Smooth muscle cell (in vitro differentiated cells): ENCODE measurements around the gene CCDC6. TPM values are rescaled to one million over a fixed set of nuclear protein-coding genes. Genes with fewer than 3 reads are reported as not detected.

Experiments
- DNase-seq: peaks from one replicate; lab custom pipeline; 2025; ENCODE audit not compliant: unreplicated experiment; lab: John Stamatoyannopoulos, UW
- H2AFZ ChIP-seq: fragments of 200-600 bp; sonication (generic); 2 replicates; pipeline ENCODE4 v1.6.0; 2016; ENCODE audit warnings: antibody characterized with exemption, low read depth, mild to moderate bottlenecking
- H3F3A ChIP-seq: fragments of 200-600 bp; sonication (generic); 2 replicates; pipeline ENCODE4 v1.6.0; 2017; ENCODE audit warnings: antibody characterized with exemption, low read depth
- H3K27ac ChIP-seq: fragments of 200-600 bp; sonication (generic); 2 replicates; pipeline ENCODE4 v1.5.1; 2016; ENCODE audit warnings: low read depth, mild to moderate bottlenecking
- H3K27me3 ChIP-seq: fragments of 200-600 bp; sonication (generic); 2 replicates; pipeline ENCODE4 v1.6.1; 2016; ENCODE audit warnings: low read depth, mild to moderate bottlenecking
- H3K36me3 ChIP-seq: fragments of 200-600 bp; sonication (generic); 2 replicates; pipeline ENCODE4 v1.5.1; 2016; ENCODE audit warnings: low read depth
- H3K4me1 ChIP-seq: fragments of 200-600 bp; sonication (generic); 2 replicates; pipeline ENCODE4 v1.5.1; 2016; ENCODE audit warnings: low read depth
- H3K4me2 ChIP-seq: fragments of 200-600 bp; sonication (generic); 2 replicates; pipeline ENCODE4 v1.6.0; 2016; ENCODE audit warnings: mild to moderate bottlenecking
- H3K4me3 ChIP-seq: fragments of 200-600 bp; sonication (generic); 2 replicates; pipeline ENCODE4 v1.5.1; 2016; ENCODE audit warnings: mild to moderate bottlenecking
- H3K79me2 ChIP-seq: fragments of 200-600 bp; sonication (generic); 2 replicates; pipeline ENCODE4 v1.6.0; 2016; ENCODE audit warnings: low read depth, mild to moderate bottlenecking
- H3K9ac ChIP-seq: fragments of 200-600 bp; sonication (generic); 2 replicates; pipeline ENCODE4 v1.6.0; 2016; ENCODE audit warnings: low read depth
- H3K9me3 ChIP-seq: fragments of 200-600 bp; sonication (generic); replicated peaks from 2 replicates; pipeline ENCODE4 v1.5.1; 2016; ENCODE audit warnings: low read depth
- H4K20me1 ChIP-seq: fragments of 200-600 bp; sonication (generic); 2 replicates; pipeline ENCODE4 v1.6.0; 2016; ENCODE audit warnings: low read depth
- WGBS: methylation state at CpG from one replicate; pipeline ENCODE4 v1.1.7; 2016; ENCODE audit warnings: low lambda C conversion rate; 5-methylcytosine and 5-hydroxymethylcytosine counted together
- polyA plus RNA-seq: library from polyadenylated mRNA; unstranded; fragments of >200 nt; fragmentation: Nextera tagmentation; extraction: Ambion mirVana; gene quantifications from 2 replicates; pipeline ENCODE4 v1.2.1, GENCODE V29; 2016
- total RNA-seq: library from RNA; depleted of rRNA; stranded (reverse); fragments of >200 nt; gene quantifications from 2 replicates; pipeline ENCODE4 v1.2.3, GENCODE V29; 2014
- TF ChIP-seq, protein P1 (sequence below): fragments of 200-600 bp; sonication (generic); IDR thresholded peaks from 2 replicates; pipeline ENCODE4 v1.5.1; 2017; ENCODE audit warnings: borderline replicate concordance, mild to moderate bottlenecking, antibody characterized with exemption; ENCODE audit not compliant: insufficient read depth, poor library complexity, severe bottlenecking

CCDC6 gene
- total and polyA plus RNA-seq, 2 experiments from 2014 or later = 15.3 to 36.8 TPM

DNA sequence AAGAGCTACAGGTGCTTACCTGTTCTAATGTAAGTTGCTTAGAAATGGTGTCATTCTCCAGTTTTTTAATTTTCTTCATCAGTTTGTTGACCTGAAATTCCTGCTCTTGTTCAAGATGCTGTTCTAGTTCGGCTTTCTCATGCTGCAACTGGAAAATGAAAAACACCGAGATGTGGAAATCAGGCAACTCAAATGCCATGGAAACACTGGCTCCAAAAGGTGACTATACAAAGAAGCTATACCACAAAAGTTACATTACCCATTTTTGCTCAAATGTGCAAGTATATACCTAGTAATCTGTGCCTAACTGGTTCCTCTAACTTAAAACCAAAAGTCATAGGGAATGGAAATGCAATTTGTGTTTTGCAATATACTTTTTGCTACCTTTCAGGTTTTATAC lies 73.8 kb downstream of the CCDC6 start:
- DNase-seq = no peak
- Histone ChIP-seq H3K9me3 (no peaks in the 10 kb centered on the region), H3K9ac (no peak overlapping the region), H3K36me3 (peaks cover 5% of the 10 kb centered on the region), H4K20me1 (peaks cover 91% of the 10 kb centered on the region), H3K79me2 (peaks cover 12% of the 10 kb centered on the region), H2AFZ (no peak overlapping the region), H3F3A (no peaks in the 10 kb centered on the region), H3K27me3 (no peaks in the 10 kb centered on the region), H3K27ac (no peak overlapping the region), H3K4me2 (no peak overlapping the region), H3K4me1 (peaks cover 3% of the 10 kb centered on the region), H3K4me3 (no peak overlapping the region)
- TF ChIP-seq, protein P1, sequence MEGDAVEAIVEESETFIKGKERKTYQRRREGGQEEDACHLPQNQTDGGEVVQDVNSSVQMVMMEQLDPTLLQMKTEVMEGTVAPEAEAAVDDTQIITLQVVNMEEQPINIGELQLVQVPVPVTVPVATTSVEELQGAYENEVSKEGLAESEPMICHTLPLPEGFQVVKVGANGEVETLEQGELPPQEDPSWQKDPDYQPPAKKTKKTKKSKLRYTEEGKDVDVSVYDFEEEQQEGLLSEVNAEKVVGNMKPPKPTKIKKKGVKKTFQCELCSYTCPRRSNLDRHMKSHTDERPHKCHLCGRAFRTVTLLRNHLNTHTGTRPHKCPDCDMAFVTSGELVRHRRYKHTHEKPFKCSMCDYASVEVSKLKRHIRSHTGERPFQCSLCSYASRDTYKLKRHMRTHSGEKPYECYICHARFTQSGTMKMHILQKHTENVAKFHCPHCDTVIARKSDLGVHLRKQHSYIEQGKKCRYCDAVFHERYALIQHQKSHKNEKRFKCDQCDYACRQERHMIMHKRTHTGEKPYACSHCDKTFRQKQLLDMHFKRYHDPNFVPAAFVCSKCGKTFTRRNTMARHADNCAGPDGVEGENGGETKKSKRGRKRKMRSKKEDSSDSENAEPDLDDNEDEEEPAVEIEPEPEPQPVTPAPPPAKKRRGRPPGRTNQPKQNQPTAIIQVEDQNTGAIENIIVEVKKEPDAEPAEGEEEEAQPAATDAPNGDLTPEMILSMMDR = no peak
- WGBS = 93% methylated on average over 2 of the region's 2 CpGs

DNA sequence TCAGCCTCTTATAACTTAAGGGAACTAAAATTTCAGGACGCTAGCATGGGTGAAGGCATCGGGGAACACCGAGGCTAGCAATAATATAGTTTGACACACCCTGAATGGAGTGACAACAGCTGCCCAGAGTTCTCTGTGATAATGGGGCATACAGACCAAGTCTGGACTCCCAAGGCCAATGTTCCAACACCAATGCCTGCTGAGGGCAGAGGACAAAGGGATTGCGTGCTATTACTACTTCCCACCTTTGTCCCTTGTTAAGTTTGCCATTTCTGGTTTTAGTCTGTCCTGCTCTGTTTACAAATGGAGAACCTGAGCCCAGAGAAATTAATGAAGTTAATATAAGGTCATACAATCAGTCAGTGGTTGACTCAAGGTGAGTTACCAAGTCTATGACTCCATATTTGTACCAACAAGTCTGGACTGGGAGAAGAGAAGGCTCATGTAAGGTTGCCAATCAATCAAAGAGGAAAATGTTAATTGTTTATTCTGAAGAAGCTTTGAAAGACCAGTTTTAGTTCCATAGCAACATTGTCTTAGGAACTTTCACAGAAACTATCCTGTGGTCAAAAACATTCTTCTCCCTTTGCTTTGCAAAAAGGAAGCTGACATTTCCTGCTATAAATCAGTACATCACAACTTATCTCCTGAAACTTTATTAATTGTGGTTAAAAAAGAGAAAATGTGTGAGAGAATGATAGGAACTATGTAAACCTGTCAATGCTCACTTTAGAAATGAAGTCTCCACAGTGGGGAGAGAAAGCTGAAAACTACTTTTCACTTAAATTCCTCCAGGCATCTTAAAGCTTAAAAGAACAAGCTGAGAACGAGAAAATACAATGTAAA lies 74.5 kb downstream of the CCDC6 start:
- no peaks in the 10 kb centered on the region for H3F3A ChIP-seq
- H3K9ac ChIP-seq = no peak overlapping the region
- H3K9me3 ChIP-seq = no peaks in the 10 kb centered on the region
- peaks cover 12% of the 10 kb centered on the region for H3K79me2 ChIP-seq
- no peak for DNase-seq
- peaks cover 92% of the 10 kb centered on the region for H4K20me1 ChIP-seq
- no peaks in the 10 kb centered on the region for H3K27me3 ChIP-seq
- no peak overlapping the region for H2AFZ ChIP-seq
- TF ChIP-seq, protein P1 = no peak
- 95% methylated on average over 5 of the region's 5 CpGs for WGBS
- H3K27ac ChIP-seq = no peak overlapping the region
- no peak overlapping the region for H3K4me2 ChIP-seq
- H3K36me3 ChIP-seq = peaks cover 5% of the 10 kb centered on the region
- peaks cover 3% of the 10 kb centered on the region for H3K4me1 ChIP-seq
- no peak overlapping the region for H3K4me3 ChIP-seq

DNA sequence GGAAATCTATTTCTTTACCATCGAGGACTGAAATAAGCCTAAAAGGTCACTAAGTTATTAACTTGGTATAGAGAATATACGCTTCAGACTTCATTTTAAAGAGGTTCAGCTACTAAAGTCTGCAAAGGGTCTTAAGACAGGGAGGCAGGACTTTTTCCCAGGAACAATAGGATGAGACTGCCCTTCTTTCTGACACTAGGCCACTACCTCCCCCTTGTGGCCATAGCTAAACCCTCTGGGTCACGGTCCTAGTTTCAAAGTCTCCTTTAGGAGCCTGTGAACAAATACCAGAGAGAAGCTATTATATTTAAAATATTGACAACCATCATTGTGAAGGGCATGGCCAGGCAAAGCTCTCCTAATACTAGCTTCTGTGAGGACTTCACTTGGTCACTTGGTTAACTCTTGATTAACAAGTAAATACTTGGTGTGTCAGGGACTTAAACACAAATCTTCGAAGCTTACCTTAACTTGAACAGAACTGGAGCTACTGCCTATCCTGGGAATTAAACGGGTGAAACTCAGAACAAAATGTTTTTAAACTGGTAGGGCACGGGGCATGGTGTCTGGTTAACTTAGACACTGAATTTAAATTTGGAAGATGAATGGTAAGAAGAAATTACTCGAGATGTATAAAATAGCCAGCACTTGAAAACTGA lies 75.6 kb downstream of the CCDC6 start:
- peaks cover 94% of the 10 kb centered on the region for H4K20me1 ChIP-seq
- 68% methylated on average over 7 of the region's 7 CpGs for WGBS
- DNase-seq = no peak

More for the DNA sequence above, 75.6 kb downstream of the CCDC6 start:
- Histone ChIP-seq H3K4me2 (no peak overlapping the region), H3K36me3 (peaks cover 5% of the 10 kb centered on the region), H3K79me2 (peaks cover 12% of the 10 kb centered on the region), H3K4me1 (peaks cover 3% of the 10 kb centered on the region), H3F3A (no peaks in the 10 kb centered on the region), H3K9me3 (no peaks in the 10 kb centered on the region), H3K4me3 (no peak overlapping the region), H3K9ac (no peak overlapping the region), H2AFZ (no peak overlapping the region), H3K27me3 (no peaks in the 10 kb centered on the region), H3K27ac (no peak overlapping the region)
- TF ChIP-seq, protein P1 = peak; percentile 74
